Activated naive CD8-positive, alpha-beta T cell treated with anti-CD3 and anti-CD28 coated beads, Interleukin-2, amount 50 U/mL, for 24 hours (primary cell): Measurements from ENCODE around the gene PLEKHJ1.
"Not testable (repeated sequence)": the region's sequence is repeated elsewhere in the genome, so short reads cannot be mapped to it uniquely, and the experiment has no call there.

Source experiments
- ATAC-seq: fragments of 150-1000 bp; cut with Tn5 transposase; one replicate; pipeline ENCODE4 v1.10.0; 2021
- DNase-seq: peaks from one replicate; pipeline ENCODE4 v3.0.0; 2021
- H3K27ac Mint-ChIP-seq: one replicate; pipeline ENCODE4 v1.8.0; 2021; ENCODE audit warnings: mild to moderate bottlenecking, mixed read lengths
- H3K27me3 Mint-ChIP-seq: one replicate; pipeline ENCODE4 v1.8.0; 2021; ENCODE audit warnings: mixed read lengths
- H3K36me3 Mint-ChIP-seq: one replicate; pipeline ENCODE4 v1.8.0; 2021; ENCODE audit warnings: low read depth, mixed read lengths
- H3K4me1 Mint-ChIP-seq: one replicate; pipeline ENCODE4 v1.8.0; 2021; ENCODE audit warnings: mixed read lengths
- H3K4me3 Mint-ChIP-seq: one replicate; pipeline ENCODE4 v1.8.0; 2021; ENCODE audit warnings: mild to moderate bottlenecking, moderate library complexity, mixed read lengths
- H3K9me3 Mint-ChIP-seq: one replicate; pipeline ENCODE4 v1.8.0; 2021; ENCODE audit warnings: mixed read lengths

The PLEKHJ1 gene

DNA sequence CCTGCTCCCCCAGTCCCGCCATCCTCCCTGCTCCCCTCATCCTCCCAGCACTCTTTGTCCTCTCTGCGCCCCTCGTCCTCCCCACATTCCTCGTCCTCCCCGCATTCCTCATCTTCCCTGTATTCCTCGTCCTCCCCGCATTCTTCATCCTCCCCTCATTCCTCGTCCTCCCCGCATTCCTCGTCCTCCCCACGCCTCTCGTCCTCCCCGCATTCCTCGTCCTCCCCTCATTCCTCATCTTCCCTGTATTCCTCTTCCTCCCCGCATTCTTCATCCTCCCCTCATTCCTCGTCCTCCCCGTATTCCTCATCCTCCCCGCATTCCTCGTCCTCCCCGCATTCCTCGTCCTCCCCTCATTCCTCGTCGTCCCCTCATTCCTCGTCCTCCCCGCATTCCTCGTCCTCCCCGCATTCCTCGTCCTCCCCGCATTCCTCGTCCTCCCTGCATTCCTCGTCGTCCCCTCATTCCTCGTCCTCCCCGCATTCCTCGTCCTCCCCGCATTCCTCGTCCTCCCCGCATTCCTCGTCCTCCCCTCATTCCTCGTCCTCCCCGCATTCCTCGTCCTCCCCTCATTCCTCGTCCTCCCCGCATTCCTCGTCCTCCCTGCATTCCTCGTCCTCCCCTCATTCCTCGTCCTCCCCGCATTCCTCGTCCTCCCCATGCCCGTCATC is 35.4 kb downstream of the PLEKHJ1 start:
- DNase-seq, H3K27me3 Mint-ChIP-seq, ATAC-seq, H3K4me1 Mint-ChIP-seq, H3K4me3 Mint-ChIP-seq, H3K9me3 Mint-ChIP-seq, H3K27ac Mint-ChIP-seq: not testable (repeated sequence)
- peaks cover 12% of the 10 kb centered on the region for H3K36me3 Mint-ChIP-seq

DNA sequence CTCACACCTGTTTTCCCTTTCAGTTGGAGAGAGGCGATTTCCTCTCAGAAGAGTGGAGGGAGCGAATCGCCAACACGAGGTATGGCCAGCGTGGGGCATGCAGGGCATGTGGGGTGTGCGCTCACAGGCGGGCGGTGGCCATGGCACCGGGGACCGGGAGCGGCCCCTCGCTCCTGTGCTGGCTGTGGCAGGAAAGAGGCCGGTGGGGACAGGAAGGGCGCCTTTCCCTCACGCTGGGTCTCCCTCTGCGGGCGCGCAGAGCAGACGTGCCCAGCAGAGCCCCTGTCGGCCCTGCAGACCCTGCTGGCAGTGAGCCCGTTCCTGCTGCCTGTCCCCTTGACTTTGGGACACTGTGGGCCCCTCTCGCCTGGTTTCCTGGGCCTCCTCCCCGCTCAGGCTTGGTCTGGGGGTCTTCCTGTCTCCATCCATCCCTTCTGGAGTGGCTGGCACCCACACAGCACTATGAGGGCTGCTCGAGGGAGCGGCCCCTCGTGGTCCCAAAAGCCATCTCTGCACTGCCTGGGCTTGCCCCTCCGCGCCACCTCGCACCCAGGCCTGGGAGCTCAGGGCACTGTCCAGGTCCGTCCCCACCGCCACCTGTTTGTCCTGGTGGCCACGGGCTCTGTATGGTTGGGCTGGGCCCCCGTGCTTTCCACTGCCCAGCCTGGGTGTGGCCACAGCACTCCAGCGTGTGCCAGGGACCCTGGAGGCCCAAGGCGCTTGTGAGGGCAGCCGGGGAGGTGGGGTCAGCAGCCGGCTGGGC is 36.1 kb downstream of the PLEKHJ1 start:
- Mint-ChIP-seq H3K4me3 (no peak overlapping the region), H3K4me1 (no peaks in the 10 kb centered on the region), H3K27ac (no peak overlapping the region), H3K36me3 (peaks cover 10% of the 10 kb centered on the region), H3K9me3 (no peaks in the 10 kb centered on the region), H3K27me3 (no peaks in the 10 kb centered on the region)
- DNase-seq (no peak), ATAC-seq (no peak)

- Mint-ChIP-seq H3K27ac (peak overlapping the region; percentile 60), H3K27me3 (no peaks in the 10 kb centered on the region)
Measured at GRCh38 chr19:2199215-2199614, 36.9 kb downstream of the PLEKHJ1 start.

GRCh38 chr19:2198317-2198716 is 37.8 kb downstream of the PLEKHJ1 start:
- Mint-ChIP-seq H3K27me3 (no peaks in the 10 kb centered on the region), H3K36me3 (peaks cover 6% of the 10 kb centered on the region), H3K4me1 (no peaks in the 10 kb centered on the region), H3K4me3 (no peak overlapping the region), H3K27ac (no peak overlapping the region), H3K9me3 (no peaks in the 10 kb centered on the region)
- DNase-seq: no peak
- ATAC-seq: no peak

More at GRCh38 chr19:2199215-2199614, 36.9 kb downstream of the PLEKHJ1 start:
- ATAC-seq (no peak), DNase-seq (no peak)
- Mint-ChIP-seq H3K9me3 (no peaks in the 10 kb centered on the region), H3K36me3 (peaks cover 10% of the 10 kb centered on the region), H3K4me3 (no peak overlapping the region), H3K4me1 (no peaks in the 10 kb centered on the region)

DNA sequence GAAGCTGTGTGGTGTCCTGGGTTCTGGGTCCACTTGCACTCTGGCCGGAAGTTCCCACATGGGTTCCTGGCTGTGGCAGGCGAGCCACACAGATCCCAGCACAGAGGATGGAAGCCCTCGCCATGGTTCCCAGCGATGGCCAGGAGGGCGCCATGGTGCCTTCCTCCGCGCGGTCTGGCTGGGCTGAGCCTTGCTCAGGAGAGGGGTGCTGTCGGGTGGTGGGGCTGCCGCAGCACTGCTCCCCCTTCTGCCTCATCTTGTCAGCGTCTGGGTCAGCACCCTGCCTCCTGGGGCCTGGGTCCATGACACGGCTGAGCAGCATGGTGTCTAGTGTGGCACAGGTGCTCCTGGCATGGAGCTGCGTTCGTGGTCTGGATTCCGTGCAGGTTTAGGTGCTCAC is 38.9 kb downstream of the PLEKHJ1 start:
- H3K4me1 Mint-ChIP-seq: no peaks in the 10 kb centered on the region
- no peaks in the 10 kb centered on the region for H3K9me3 Mint-ChIP-seq
- H3K27ac Mint-ChIP-seq: no peak overlapping the region
- DNase-seq: no peak
- peaks cover 9% of the 10 kb centered on the region for H3K36me3 Mint-ChIP-seq
- no peak for ATAC-seq
- no peak overlapping the region for H3K4me3 Mint-ChIP-seq
- no peaks in the 10 kb centered on the region for H3K27me3 Mint-ChIP-seq

GRCh38 chr19:2195914-2196313 is 40.2 kb downstream of the PLEKHJ1 start:
- H3K36me3 Mint-ChIP-seq: peaks cover 12% of the 10 kb centered on the region
- ATAC-seq: no peak
- H3K27ac Mint-ChIP-seq: no peak overlapping the region
- no peak for DNase-seq
- H3K9me3 Mint-ChIP-seq: no peaks in the 10 kb centered on the region
- no peak overlapping the region for H3K4me3 Mint-ChIP-seq
- no peaks in the 10 kb centered on the region for H3K4me1 Mint-ChIP-seq
- no peaks in the 10 kb centered on the region for H3K27me3 Mint-ChIP-seq

- Mint-ChIP-seq H3K36me3 (peaks cover 14% of the 10 kb centered on the region), H3K27me3 (no peaks in the 10 kb centered on the region), H3K27ac (no peak overlapping the region), H3K4me1 (no peaks in the 10 kb centered on the region), H3K4me3 (no peak overlapping the region), H3K9me3 (no peaks in the 10 kb centered on the region)
- DNase-seq (no peak), ATAC-seq (no peak)
Measured at GRCh38 chr19:2195361-2195760, 40.8 kb downstream of the PLEKHJ1 start.

DNA sequence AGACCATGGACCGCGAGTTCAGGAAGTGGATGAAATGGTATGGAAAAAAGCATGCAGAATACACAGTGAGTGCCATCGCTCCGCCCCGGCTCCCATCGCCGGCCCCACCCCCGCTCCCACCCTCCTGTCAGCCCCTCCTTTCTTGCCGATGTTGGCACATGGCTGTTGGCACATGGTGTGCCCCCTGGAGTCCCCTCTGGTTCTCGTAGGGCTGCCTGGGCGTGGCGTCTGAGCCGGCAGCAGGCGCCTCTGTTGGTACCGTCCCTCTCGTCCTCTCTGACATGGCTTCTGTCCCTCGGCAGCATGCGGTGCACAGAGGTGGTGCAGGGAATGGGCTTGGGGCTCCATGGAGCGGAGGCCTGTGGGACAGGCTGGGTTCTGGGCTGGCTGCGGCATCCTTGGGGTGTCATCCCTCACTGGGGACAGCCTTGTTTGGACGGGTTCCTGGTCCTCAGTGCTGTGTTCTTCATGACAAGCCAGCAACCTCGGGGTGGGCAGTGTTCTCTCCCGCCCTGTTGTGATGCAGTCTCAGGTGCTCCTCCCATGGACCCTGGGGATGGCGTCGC is 41.5 kb downstream of the PLEKHJ1 start:
- Mint-ChIP-seq H3K27me3 (no peaks in the 10 kb centered on the region), H3K9me3 (no peaks in the 10 kb centered on the region), H3K36me3 (peaks cover 14% of the 10 kb centered on the region), H3K27ac (no peak overlapping the region), H3K4me3 (no peak overlapping the region), H3K4me1 (no peaks in the 10 kb centered on the region)
- DNase-seq (no peak), ATAC-seq (no peak)

GRCh38 chr19:2193807-2194206 is 42.3 kb downstream of the PLEKHJ1 start:
- no peaks in the 10 kb centered on the region for H3K9me3 Mint-ChIP-seq
- no peaks in the 10 kb centered on the region for H3K27me3 Mint-ChIP-seq
- DNase-seq (no peak), ATAC-seq (no peak)
- H3K36me3 Mint-ChIP-seq: peaks cover 14% of the 10 kb centered on the region
- H3K4me1 Mint-ChIP-seq: peaks cover 2% of the 10 kb centered on the region
- H3K4me3 Mint-ChIP-seq: no peak overlapping the region
- H3K27ac Mint-ChIP-seq: no peak overlapping the region

GRCh38 chr19:2192862-2193261 is 43.3 kb downstream of the PLEKHJ1 start:
- DNase-seq (no peak), ATAC-seq (no peak)
- no peaks in the 10 kb centered on the region for H3K27me3 Mint-ChIP-seq
- no peak overlapping the region for H3K4me3 Mint-ChIP-seq
- H3K36me3 Mint-ChIP-seq: peaks cover 14% of the 10 kb centered on the region
- no peaks in the 10 kb centered on the region for H3K9me3 Mint-ChIP-seq
- peaks cover 5% of the 10 kb centered on the region for H3K4me1 Mint-ChIP-seq
- H3K27ac Mint-ChIP-seq: no peak overlapping the region

GRCh38 chr19:2191456-2192310 is 44.4 kb downstream of the PLEKHJ1 start:
- ATAC-seq (no peak), DNase-seq (no peak)
- Mint-ChIP-seq H3K9me3 (no peaks in the 10 kb centered on the region), H3K36me3 (peaks cover 20% of the 10 kb centered on the region), H3K4me1 (peaks cover 10% of the 10 kb centered on the region), H3K27me3 (no peaks in the 10 kb centered on the region), H3K27ac (no peak overlapping the region), H3K4me3 (no peak overlapping the region)

DNA sequence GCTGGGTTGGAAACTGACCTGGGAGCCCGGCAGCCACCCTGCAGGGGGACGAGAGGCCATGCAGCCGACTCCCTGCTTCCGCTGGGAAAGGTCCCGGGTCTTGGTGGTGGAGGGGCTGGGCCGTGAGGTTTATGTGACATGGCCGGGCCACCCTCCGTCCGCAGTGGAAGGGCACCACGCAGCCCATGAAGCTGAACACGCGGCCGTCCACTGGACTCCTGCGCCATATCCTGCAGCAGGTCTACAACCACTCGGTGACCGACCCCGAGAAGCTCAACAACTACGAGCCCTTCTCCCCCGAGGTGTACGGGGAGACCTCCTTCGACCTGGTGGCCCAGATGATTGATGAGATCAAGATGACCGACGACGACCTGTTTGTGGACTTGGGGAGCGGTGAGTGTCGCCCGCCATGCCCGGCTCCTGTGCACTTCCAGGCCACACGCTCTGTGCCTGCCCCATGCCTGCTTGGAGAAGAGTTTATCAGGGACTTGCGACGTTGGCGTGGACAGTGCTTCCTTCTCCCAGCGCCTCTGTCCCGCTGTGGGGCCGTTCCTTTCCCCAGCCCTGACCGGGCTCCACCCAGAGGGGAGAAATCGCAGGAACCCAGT is 45.2 kb downstream of the PLEKHJ1 start:
- no peak for DNase-seq
- Mint-ChIP-seq H3K27ac (peak overlapping the region; percentile 54), H3K36me3 (peaks cover 20% of the 10 kb centered on the region), H3K27me3 (no peaks in the 10 kb centered on the region), H3K4me3 (no peak overlapping the region), H3K9me3 (no peaks in the 10 kb centered on the region), H3K4me1 (peaks cover 10% of the 10 kb centered on the region)
- no peak for ATAC-seq

GRCh38 chr19:2189880-2190279 is 46.2 kb downstream of the PLEKHJ1 start:
- H3K9me3 Mint-ChIP-seq: no peaks in the 10 kb centered on the region
- no peaks in the 10 kb centered on the region for H3K27me3 Mint-ChIP-seq
- H3K4me1 Mint-ChIP-seq: peaks cover 16% of the 10 kb centered on the region
- no peak for DNase-seq
- H3K4me3 Mint-ChIP-seq: no peak overlapping the region
- no peak overlapping the region for H3K27ac Mint-ChIP-seq
- ATAC-seq: no peak
- H3K36me3 Mint-ChIP-seq: peaks cover 27% of the 10 kb centered on the region

- Mint-ChIP-seq H3K4me3 (no peak overlapping the region), H3K27ac (no peak overlapping the region), H3K9me3 (no peaks in the 10 kb centered on the region), H3K4me1 (peaks cover 23% of the 10 kb centered on the region), H3K27me3 (no peaks in the 10 kb centered on the region), H3K36me3 (peaks cover 34% of the 10 kb centered on the region)
- no peak for DNase-seq
- ATAC-seq: peak; percentile 70
Measured at GRCh38 chr19:2188708-2189385, 47.3 kb downstream of the PLEKHJ1 start.
